VCaP (cell line): ENCODE results near the gene CROT.
A peak's percentile ranks its signal among the peaks of the same experiment; 100 is the strongest.

Experiments
- H3K27ac ChIP-seq: fragments of 450-650 bp; 2 replicates; pipeline ENCODE4 v1.5.1; 2017
- TF ChIP-seq, protein P1 (sequence below): fragments of 450-650 bp; conservative IDR thresholded peaks from 2 replicates; pipeline ENCODE4 v1.5.1; 2017; ENCODE audit warnings: mild to moderate bottlenecking, moderate library complexity

The CROT gene

DNA sequence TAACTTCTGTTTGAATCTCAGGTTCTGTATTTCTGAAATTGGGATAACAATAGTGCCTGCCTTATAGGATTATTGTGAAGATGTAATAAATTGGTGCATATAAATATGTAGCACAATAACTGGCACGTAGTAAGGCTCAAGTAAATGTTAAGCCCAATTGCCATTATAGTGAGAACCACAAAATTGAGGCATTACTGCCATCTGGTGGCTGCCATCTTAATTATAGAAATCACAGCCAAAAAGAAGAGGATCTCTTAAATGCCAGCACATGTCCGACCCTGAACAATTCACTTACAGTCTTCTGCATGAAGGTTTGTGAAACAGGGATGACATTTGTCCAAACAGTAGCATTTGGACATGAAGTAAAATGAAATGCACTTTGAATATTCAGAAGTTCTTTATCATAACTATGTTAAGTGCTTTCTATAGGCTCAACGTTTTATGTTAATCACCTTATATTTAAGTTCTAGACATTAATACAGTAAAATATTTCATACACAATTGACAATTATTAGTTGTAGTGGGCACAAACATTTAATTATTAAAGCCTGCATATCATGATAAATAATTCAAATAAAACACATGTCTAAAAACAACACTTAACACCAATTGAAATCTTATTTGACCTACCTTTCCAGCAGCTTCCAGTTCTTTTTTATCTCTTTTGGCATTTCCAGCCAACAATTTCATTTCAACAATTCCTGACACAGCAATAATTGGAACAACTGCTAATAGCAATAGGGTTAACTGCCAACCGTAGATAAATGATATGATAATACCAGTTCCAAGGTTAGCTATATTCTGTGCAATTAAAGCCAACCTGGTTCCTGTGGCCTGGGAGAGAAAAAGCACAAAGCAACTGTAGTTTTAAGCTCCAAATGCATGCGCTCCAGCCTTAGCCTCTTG is 71.5 kb downstream of the CROT start:
- H3K27ac ChIP-seq: no peak overlapping the region
- TF ChIP-seq, protein P1, sequence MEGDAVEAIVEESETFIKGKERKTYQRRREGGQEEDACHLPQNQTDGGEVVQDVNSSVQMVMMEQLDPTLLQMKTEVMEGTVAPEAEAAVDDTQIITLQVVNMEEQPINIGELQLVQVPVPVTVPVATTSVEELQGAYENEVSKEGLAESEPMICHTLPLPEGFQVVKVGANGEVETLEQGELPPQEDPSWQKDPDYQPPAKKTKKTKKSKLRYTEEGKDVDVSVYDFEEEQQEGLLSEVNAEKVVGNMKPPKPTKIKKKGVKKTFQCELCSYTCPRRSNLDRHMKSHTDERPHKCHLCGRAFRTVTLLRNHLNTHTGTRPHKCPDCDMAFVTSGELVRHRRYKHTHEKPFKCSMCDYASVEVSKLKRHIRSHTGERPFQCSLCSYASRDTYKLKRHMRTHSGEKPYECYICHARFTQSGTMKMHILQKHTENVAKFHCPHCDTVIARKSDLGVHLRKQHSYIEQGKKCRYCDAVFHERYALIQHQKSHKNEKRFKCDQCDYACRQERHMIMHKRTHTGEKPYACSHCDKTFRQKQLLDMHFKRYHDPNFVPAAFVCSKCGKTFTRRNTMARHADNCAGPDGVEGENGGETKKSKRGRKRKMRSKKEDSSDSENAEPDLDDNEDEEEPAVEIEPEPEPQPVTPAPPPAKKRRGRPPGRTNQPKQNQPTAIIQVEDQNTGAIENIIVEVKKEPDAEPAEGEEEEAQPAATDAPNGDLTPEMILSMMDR: peak; percentile 78

DNA sequence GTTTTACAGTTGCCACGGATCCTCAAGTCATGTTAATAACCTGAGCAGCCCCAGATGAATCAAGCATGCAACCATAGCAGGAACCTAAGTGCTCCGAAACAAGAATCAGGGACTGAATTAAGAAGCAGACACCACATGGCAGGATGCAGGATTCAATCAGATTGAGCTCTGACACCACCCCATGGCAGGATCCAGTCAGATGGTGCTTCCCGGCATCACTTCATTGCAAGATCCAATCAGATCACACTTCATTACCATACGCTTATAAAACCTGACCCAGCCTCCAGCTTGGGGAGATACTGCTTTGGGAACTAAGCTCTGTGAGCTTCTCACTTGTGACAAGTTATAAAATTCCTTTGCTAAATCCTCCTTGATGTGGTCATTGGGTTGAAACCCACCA is 74.7 kb downstream of the CROT start:
- no peak overlapping the region for H3K27ac ChIP-seq
- TF ChIP-seq, protein P1: no peak

DNA sequence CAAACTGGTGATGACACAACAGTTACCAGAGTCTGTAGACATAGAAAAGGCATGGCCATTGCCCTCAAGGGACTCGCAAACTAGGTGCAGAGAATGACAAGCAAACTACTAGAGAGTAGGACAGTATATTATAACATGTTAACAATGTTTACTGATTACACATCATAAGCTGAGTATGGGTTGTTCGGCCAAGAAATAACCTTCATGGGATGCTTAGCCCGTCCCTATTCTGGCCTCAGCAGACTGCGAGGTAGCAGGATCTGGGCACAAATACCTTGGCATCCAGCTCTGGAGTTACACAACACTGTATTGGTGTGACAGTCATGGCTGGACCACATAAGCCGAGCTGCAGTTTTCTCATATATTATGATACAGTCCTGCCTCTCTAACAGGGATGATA is 78.6 kb downstream of the CROT start:
- H3K27ac ChIP-seq: peak overlapping the region; percentile 53; the same call in 1 of the 2 replicates
- TF ChIP-seq, protein P1: no peak

DNA sequence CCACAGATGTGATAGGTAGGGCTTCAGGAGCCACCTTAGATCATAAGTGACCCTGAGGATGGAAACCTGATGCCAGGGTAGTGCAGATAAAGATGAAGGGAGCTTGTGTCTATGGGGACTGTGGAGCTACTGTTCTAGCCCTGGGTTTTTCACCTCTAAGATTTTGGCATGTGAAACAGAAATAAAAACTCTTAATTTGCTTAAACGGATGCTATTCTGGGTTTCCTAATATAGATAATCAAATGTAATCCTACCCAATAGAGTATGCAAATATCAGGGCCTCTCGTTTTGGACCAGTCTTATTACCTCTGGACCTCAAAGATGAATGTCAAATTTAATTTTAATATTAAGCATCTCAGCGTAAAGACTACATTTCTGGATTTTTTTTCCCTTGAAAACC is 80.7 kb downstream of the CROT start:
- H3K27ac ChIP-seq: no peak overlapping the region
- TF ChIP-seq, protein P1: no peak

DNA sequence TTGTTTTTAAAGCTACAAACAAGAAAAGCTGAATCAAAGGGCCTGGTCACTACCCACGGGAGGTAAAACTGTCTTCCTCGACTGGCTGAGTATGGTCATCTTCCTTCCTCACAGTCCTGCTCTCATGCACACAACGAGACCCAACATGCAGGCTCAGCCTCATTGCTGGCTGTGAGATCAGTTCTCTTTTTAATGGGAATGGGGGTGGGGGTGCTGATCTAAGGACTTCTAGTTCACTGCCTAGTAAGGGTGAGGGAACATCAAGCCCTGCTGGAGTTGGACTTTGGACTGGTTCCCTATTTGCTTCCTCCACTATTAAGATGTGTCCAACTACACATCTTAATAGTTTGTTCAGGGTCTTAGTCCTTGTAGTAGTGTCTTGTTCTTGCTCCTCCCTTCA is 81.8 kb downstream of the CROT start:
- no peak overlapping the region for H3K27ac ChIP-seq
- TF ChIP-seq, protein P1: no peak

DNA sequence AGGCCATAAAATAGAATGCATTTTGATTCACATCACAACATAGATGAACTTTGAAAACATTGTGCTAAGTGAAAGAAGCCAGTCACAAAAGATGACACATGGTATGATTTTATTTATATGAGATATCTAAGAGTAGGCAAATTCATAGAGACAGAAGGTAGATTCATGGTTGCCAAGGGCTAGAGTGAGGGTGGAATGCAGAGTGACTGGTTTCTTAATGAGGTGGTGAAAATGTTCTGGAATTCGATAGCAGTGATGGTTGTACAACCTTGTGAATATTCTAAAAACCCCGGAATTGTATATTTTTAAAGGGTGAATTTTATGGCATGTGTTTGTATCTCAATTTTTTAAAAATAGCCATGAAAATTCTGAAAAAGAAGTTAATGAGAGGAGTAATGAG is 87.1 kb downstream of the CROT start:
- peak overlapping the region; percentile 32; the same call in 1 of the 2 replicates for H3K27ac ChIP-seq
- TF ChIP-seq, protein P1: no peak

DNA sequence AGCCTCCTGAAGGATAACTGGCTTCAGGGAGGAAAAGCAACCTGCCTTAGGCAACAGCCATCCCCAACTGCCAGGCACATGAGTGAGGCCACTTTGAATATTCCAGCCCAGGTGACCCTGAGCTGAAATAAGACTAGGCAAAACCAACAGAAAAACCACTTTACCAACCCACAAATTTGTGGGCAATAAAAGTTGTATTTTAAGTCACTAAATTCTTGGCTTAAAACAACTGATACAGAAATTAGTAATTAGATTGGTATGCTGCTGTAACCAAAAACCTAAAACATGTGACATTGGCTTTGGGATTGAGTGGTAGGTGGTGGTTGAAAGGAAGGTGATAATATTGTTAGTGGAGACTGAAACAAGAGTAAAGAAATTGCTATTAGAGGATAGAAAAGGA is 90.1 kb downstream of the CROT start:
- H3K27ac ChIP-seq: no peak overlapping the region
- TF ChIP-seq, protein P1: no peak
